GM12878 (cell line): ENCODE measurements around the gene OR5L2. TPM values are rescaled to one million over a fixed set of nuclear protein-coding genes. Genes with fewer than 3 reads are reported as not detected.

Experiments used
- ATF2 ChIP-seq: IDR thresholded peaks from 2 replicates; pipeline ENCODE4 v1.6.1; 2012; ENCODE audit warnings: low read length, inconsistent platforms
- BRCA1 ChIP-seq: IDR thresholded peaks from 2 replicates; pipeline ENCODE4 v1.6.1; 2011; ENCODE audit warnings: low read depth, low read length, improper control_type of control experiment
- E4F1 ChIP-seq: fragments of 450-650 bp; IDR thresholded peaks from 2 replicates; pipeline ENCODE4 v1.6.1; 2018; ENCODE audit warnings: borderline replicate concordance, mild to moderate bottlenecking; ENCODE audit not compliant: partially characterized antibody
- HDAC6 ChIP-seq: fragments of 200-600 bp; sonication (generic); IDR thresholded peaks from one replicate; pipeline ENCODE4 v1.8.0; 2017; ENCODE audit warnings: antibody characterized with exemption; ENCODE audit not compliant: unreplicated experiment
- RAD21 ChIP-seq: IDR thresholded peaks from 2 replicates; pipeline ENCODE4 v1.6.1; 2011; ENCODE audit warnings: mild to moderate bottlenecking, low read depth, low read length, moderate library complexity; ENCODE audit not compliant: insufficient read depth
- RBBP5 ChIP-seq: fragments of 200-600 bp; sonication (generic); conservative IDR thresholded peaks from 2 replicates; pipeline ENCODE4 v1.6.1; 2016
- RELA ChIP-seq: fragments of 450-650 bp; IDR thresholded peaks from 2 replicates; pipeline ENCODE4 v1.8.0; 2014; ENCODE audit warnings: borderline replicate concordance; ENCODE audit not compliant: partially characterized antibody
- SKIL ChIP-seq: fragments of 450-650 bp; IDR thresholded peaks from 2 replicates; pipeline ENCODE4 v1.6.1; 2017; ENCODE audit warnings: mild to moderate bottlenecking, low read depth, inconsistent platforms; ENCODE audit not compliant: poor library complexity, severe bottlenecking
- STAT1 ChIP-seq: fragments of 450-650 bp; conservative IDR thresholded peaks from 2 replicates; pipeline ENCODE4 v1.6.1; 2014; ENCODE audit warnings: antibody characterized with exemption, mild to moderate bottlenecking
- TCF12 ChIP-seq: IDR thresholded peaks from 2 replicates; pipeline ENCODE4 v1.6.1; 2011; ENCODE audit warnings: low read depth, mild to moderate bottlenecking, low read length
- ZBED1 ChIP-seq: IDR thresholded peaks from 2 replicates; pipeline ENCODE4 v1.6.1; 2016; ENCODE audit warnings: borderline replicate concordance
- polyA plus RNA-seq, 11 experiments: library from polyadenylated mRNA; depleted of rRNA in 4 of 11; unstranded in 6 of 11; stranded (reverse) in 5 of 11; fragments of >200 nt; fragmentation: Nextera tagmentation in 4 of 11; fragmentation: Illumina TruSeq in 1 of 11; extraction: Ambion mirVana in 4 of 11; extraction: Trizol in 1 of 11; gene quantifications; 1 replicate in 1 of 11; 2 replicates in 10 of 11; pipeline versions ENCODE4 v1.2.1 to v1.2.3, GENCODE V29; 2011 to 2016; ENCODE audit warnings: inconsistent platforms in 2 of 11, missing spikeins in 2 of 11, low read depth in 1 of 11
- total RNA-seq, 4 experiments: library from RNA; depleted of rRNA in 3 of 4; stranded (reverse); fragments of >200 nt in 3 of 4; fragmentation: Illumina TruSeq in 1 of 4; extraction: Trizol in 1 of 4; gene quantifications; 2 replicates each; pipeline versions ENCODE4 v1.2.1 to v1.2.3, GENCODE V29; 2013 to 2021

The OR5L2 gene
- total and polyA plus RNA-seq, 10 of the 15 experiments (the other 5 are each of a cell fraction or from before 2014, with no cell fraction given), result not detected

GRCh38 chr11:55849037-55849436 lies 22.0 kb downstream of the OR5L2 start (continued):
- TF ChIP-seq E4F1, result no peak
- TF ChIP-seq HDAC6, result no peak
- no peak for TF ChIP-seq RAD21
- TF ChIP-seq TCF12, result no peak
- TF ChIP-seq STAT1, result no peak
- no peak for TF ChIP-seq ZBED1
- no peak for TF ChIP-seq RELA
- TF ChIP-seq SKIL, result no peak
- no peak for TF ChIP-seq RBBP5
- no peak for TF ChIP-seq BRCA1
- no peak for TF ChIP-seq ATF2
